OCI-LY3 (cell line): ENCODE results near the gene PWP1.

Experiments used
- H2AFZ ChIP-seq: fragments of 200-600, 300-600 bp; shearing (Covaris generic); 2 replicates; pipeline ENCODE4 v1.6.0; 2014; ENCODE audit warnings: antibody characterized with exemption, low read depth, low read length
- H3K27ac ChIP-seq: fragments of 200-600, 300-600 bp; sonication (generic); 2 replicates; pipeline ENCODE4 v1.5.1; 2014; ENCODE audit warnings: mild to moderate bottlenecking, low read length, moderate library complexity, mixed read lengths
- H3K27me3 ChIP-seq: fragments of 200-600, 300-600 bp; sonication (generic); 2 replicates; pipeline ENCODE4 v1.6.1; 2014; ENCODE audit warnings: low read depth, low read length, mixed read lengths
- H3K36me3 ChIP-seq: fragments of 200-600, 300-600 bp; sonication (generic); replicated peaks from 2 replicates; pipeline ENCODE3; 2014; ENCODE audit warnings: low read depth, low read length, mixed read lengths
- H3K4me1 ChIP-seq: fragments of 300-600, 200-600 bp; sonication (generic); 2 replicates; pipeline ENCODE4 v1.6.1; 2014; ENCODE audit warnings: low read length, mixed read lengths
- H3K4me2 ChIP-seq: fragments of 200-600, 300-600 bp; sonication (generic); 2 replicates; pipeline ENCODE4 v1.6.1; 2014; ENCODE audit warnings: low read length, mixed read lengths
- H3K4me3 ChIP-seq: fragments of 300-600, 200-600 bp; sonication (generic); 2 replicates; pipeline ENCODE4 v1.5.1; 2014; ENCODE audit warnings: antibody characterized with exemption, mild to moderate bottlenecking, low read length, moderate library complexity
- H3K79me2 ChIP-seq: fragments of 300-600, 200-600 bp; shearing (Covaris generic); 2 replicates; pipeline ENCODE4 v1.6.1; 2014; ENCODE audit warnings: mild to moderate bottlenecking, low read length, mixed read lengths
- H3K9ac ChIP-seq: fragments of 300-600, 200-600 bp; shearing (Covaris generic); 2 replicates; pipeline ENCODE4 v1.6.0; 2014; ENCODE audit warnings: mild to moderate bottlenecking, low read length, moderate library complexity
- H3K9me3 ChIP-seq: fragments of 200-600, 300-600 bp; shearing (Covaris generic); 2 replicates; pipeline ENCODE4 v1.6.1; 2014; ENCODE audit warnings: low read length, mixed read lengths; ENCODE audit not compliant: insufficient read depth
- H4K20me1 ChIP-seq: fragments of 200-600, 300-600 bp; sonication (generic); 2 replicates; pipeline ENCODE4 v1.6.1; 2016; ENCODE audit warnings: low read length, mixed read lengths; ENCODE audit not compliant: insufficient read depth
- EZH2phosphoT487 ChIP-seq: fragments of 200-600 bp; shearing (Covaris generic); IDR thresholded peaks from 2 replicates; pipeline ENCODE4 v1.6.1; 2018; ENCODE audit warnings: antibody characterized with exemption, mixed run types, low read depth
- TF ChIP-seq, protein P1 (sequence below): fragments of 200-600, 300-600 bp; sonication (generic); IDR thresholded peaks from 2 replicates; pipeline ENCODE4 v1.5.1; 2014; ENCODE audit warnings: antibody characterized with exemption, low read length, low read depth

Gene PWP1

DNA sequence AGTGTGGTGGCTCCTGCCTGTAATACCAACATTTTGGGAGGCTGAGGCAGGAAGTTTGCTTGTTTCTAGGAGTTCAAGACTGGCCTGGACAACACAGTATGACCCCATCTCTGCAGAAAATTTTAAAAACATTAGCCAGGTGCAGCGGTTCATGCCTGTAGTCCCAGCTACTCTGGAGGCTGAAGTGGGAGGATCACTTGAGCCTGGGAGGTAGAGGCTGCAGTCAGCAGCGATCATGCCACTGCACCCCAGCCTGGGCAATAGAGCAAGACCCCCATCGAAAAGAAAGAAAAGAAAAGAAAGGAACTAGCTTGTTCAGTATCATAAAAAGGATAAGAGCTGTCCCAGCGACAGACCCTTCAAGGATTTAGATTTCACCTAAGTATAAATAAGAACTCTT is 18.1 kb upstream of the PWP1 start:
- no peaks in the 10 kb centered on the region for H4K20me1 ChIP-seq
- H3K4me2 ChIP-seq = no peak overlapping the region
- peaks cover 4% of the 10 kb centered on the region for H3K4me1 ChIP-seq
- H2AFZ ChIP-seq = no peak overlapping the region
- H3K27me3 ChIP-seq = peaks cover 41% of the 10 kb centered on the region
- TF ChIP-seq, protein P1, sequence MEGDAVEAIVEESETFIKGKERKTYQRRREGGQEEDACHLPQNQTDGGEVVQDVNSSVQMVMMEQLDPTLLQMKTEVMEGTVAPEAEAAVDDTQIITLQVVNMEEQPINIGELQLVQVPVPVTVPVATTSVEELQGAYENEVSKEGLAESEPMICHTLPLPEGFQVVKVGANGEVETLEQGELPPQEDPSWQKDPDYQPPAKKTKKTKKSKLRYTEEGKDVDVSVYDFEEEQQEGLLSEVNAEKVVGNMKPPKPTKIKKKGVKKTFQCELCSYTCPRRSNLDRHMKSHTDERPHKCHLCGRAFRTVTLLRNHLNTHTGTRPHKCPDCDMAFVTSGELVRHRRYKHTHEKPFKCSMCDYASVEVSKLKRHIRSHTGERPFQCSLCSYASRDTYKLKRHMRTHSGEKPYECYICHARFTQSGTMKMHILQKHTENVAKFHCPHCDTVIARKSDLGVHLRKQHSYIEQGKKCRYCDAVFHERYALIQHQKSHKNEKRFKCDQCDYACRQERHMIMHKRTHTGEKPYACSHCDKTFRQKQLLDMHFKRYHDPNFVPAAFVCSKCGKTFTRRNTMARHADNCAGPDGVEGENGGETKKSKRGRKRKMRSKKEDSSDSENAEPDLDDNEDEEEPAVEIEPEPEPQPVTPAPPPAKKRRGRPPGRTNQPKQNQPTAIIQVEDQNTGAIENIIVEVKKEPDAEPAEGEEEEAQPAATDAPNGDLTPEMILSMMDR = no peak
- TF ChIP-seq EZH2phosphoT487 = no peak
- H3K9me3 ChIP-seq = no peaks in the 10 kb centered on the region
- H3K27ac ChIP-seq = no peak overlapping the region
- H3K9ac ChIP-seq = no peak overlapping the region
- no peaks in the 10 kb centered on the region for H3K79me2 ChIP-seq
- H3K4me3 ChIP-seq = no peak overlapping the region
- H3K36me3 ChIP-seq = no peaks in the 10 kb centered on the region

DNA sequence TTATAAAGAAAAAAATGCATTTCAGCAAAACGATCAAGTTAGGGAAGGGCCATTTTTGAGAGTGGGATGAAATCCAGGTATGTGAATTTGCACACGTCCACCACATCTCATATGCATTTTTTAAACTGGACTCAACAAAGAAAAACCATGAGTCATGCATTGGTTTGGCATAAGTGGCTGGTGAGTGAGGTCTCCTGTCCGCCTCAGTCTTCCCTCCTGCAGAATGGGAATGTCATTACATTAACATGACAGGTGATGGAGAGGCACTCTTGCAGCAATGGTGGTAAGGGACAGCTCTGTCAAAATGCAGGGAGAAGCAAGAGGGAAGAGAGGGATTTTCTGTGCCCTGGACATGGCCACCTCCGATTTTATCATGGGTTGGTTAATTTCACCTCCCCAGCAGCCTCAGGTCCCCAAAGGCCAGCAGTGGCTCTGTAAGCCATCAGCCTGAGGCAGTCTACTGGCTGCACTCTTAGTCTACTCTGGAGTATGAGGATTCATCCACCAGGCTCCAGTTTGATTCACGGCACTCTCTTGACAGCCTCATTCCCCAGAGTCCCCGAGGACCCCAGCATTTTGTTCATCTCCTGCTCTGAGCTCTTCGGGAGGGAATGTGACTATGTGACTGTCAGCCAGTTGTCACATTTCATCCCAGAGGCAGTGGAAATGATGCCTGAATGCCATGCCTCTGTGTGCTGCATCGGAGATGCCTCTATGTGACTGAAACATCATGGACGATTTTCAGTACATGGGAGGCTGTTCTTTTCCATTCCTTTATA is 17.1 kb upstream of the PWP1 start:
- TF ChIP-seq, protein P1 = no peak
- TF ChIP-seq EZH2phosphoT487 = no peak
- Histone ChIP-seq H3K4me2 (no peak overlapping the region), H3K27ac (no peak overlapping the region), H4K20me1 (no peaks in the 10 kb centered on the region), H3K27me3 (peaks cover 41% of the 10 kb centered on the region), H3K36me3 (no peaks in the 10 kb centered on the region), H2AFZ (no peak overlapping the region), H3K4me3 (no peak overlapping the region), H3K9ac (no peak overlapping the region), H3K9me3 (no peaks in the 10 kb centered on the region), H3K4me1 (peaks cover 3% of the 10 kb centered on the region; the same call in 1 of the 2 replicates), H3K79me2 (no peaks in the 10 kb centered on the region)

DNA sequence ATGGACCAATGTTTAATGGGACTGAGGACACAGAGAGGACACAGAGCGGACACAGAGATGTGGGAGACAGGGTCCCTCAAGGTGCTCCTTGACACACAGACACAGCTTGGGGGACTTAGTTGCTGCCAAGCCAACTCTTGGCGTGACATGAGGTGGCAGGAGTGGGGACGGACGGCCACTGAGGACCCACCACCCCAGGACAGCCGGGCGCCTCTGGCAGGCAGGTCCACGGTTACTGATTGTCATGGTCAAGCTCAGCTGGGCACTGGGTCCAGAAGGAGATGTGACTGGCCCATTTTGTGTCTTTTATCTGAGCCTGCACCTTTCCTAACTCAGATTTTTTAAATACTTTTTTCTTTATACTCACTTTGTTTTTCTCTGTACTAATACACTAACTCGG is 15.7 kb upstream of the PWP1 start:
- Histone ChIP-seq H3K4me1 (peaks cover 3% of the 10 kb centered on the region; the same call in 1 of the 2 replicates), H2AFZ (no peak overlapping the region), H3K9ac (no peak overlapping the region), H3K4me2 (no peak overlapping the region), H3K79me2 (no peaks in the 10 kb centered on the region), H3K36me3 (no peaks in the 10 kb centered on the region), H4K20me1 (no peaks in the 10 kb centered on the region), H3K9me3 (no peaks in the 10 kb centered on the region), H3K27ac (no peak overlapping the region), H3K4me3 (no peak overlapping the region), H3K27me3 (peaks cover 41% of the 10 kb centered on the region)
- TF ChIP-seq, protein P1 = no peak
- no peak for TF ChIP-seq EZH2phosphoT487

DNA sequence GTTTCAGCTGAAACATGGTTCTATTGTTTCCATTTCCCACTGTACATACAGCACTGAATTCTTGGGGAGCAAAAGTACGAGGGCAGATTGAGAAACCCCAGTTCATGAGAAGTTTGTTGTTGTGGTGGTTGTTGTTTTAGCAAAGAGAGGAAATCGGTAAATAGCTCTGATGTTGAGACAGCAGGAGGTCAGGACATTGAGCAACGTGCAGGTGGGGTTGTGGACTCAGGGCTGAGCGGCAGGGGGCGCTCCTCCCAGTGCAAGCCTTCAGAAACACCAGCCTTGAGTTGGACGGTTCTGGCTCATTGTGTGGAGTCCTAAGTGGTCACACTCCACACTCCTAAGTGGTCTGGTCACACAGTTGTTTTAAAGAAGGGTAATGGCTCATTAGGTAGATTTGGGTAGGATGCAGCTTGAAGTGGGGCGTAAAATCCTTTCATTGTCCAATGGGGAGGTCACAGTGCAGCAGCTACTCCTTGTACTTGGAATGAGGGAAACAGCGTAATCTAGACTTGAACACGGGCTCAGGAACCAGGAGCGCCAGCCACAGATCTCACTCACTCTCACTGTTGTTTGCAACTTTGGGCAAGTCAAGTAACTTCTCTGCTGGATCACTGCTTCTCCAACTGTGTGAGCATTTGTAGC is 14.5 kb upstream of the PWP1 start:
- Histone ChIP-seq H3K4me1 (peaks cover 3% of the 10 kb centered on the region; the same call in 1 of the 2 replicates), H3K27me3 (peaks cover 34% of the 10 kb centered on the region), H4K20me1 (no peaks in the 10 kb centered on the region), H3K27ac (no peak overlapping the region), H3K9me3 (no peaks in the 10 kb centered on the region), H3K9ac (no peak overlapping the region), H3K4me3 (no peak overlapping the region), H3K79me2 (no peaks in the 10 kb centered on the region), H3K4me2 (peak overlapping the region; percentile 28; the same call in 1 of the 2 replicates), H2AFZ (peak overlapping the region; percentile 70; the same call in 1 of the 2 replicates), H3K36me3 (no peaks in the 10 kb centered on the region)
- TF ChIP-seq, protein P1 = peak; percentile 79
- no peak for TF ChIP-seq EZH2phosphoT487
